ENCODE measurements around the gene DNM2. TPM values are rescaled to one million over a fixed set of nuclear protein-coding genes. Genes with fewer than 3 reads are reported as not detected.
A peak's percentile ranks its signal among the peaks of the same experiment; 100 is the strongest.

The DNM2 gene
- total and polyA plus RNA-seq, 2 of the 13 experiments (the other 11 are each of a cell fraction or from before 2014, with no cell fraction given): 41.7 to 59.8 TPM

- no peak for TF ChIP-seq HOMEZ (CRISPR knock-in tag; IDR thresholded peaks at IDR 0.05; ENCODE audit: low read depth)
- TF ChIP-seq EZH2 (conservative IDR thresholded peaks at IDR 0.05; ENCODE audit: low read depth, low read length): no peak
- peak; percentile 96 for TF ChIP-seq NFATC3 (CRISPR knock-in tag; IDR thresholded peaks at IDR 0.05)
- no peak for TF ChIP-seq ZNF883 (CRISPR knock-in tag; IDR thresholded peaks at IDR 0.05; ENCODE audit: not compliant biosample characterization)
- TF ChIP-seq KLF9 (CRISPR knock-in tag; IDR thresholded peaks at IDR 0.05; ENCODE audit: low read depth): 0 out of 2 replicates have a peak, but pooled peaks have one; percentile 1
- TF ChIP-seq ZNF766 (CRISPR knock-in tag; IDR thresholded peaks at IDR 0.05; ENCODE audit: borderline replicate concordance): peak; percentile 83; the same call in 1 of the 2 replicates
- TF ChIP-seq, protein P1, sequence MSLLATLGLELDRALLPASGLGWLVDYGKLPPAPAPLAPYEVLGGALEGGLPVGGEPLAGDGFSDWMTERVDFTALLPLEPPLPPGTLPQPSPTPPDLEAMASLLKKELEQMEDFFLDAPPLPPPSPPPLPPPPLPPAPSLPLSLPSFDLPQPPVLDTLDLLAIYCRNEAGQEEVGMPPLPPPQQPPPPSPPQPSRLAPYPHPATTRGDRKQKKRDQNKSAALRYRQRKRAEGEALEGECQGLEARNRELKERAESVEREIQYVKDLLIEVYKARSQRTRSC (CRISPR knock-in tag; IDR thresholded peaks at IDR 0.05; ENCODE audit: low read depth): no peak; the same call in 1 of the 2 replicates
- TF ChIP-seq ZNF660 (CRISPR knock-in tag; IDR thresholded peaks at IDR 0.05; ENCODE audit: borderline replicate concordance, low read depth): no peak
- TF ChIP-seq, protein P2, sequence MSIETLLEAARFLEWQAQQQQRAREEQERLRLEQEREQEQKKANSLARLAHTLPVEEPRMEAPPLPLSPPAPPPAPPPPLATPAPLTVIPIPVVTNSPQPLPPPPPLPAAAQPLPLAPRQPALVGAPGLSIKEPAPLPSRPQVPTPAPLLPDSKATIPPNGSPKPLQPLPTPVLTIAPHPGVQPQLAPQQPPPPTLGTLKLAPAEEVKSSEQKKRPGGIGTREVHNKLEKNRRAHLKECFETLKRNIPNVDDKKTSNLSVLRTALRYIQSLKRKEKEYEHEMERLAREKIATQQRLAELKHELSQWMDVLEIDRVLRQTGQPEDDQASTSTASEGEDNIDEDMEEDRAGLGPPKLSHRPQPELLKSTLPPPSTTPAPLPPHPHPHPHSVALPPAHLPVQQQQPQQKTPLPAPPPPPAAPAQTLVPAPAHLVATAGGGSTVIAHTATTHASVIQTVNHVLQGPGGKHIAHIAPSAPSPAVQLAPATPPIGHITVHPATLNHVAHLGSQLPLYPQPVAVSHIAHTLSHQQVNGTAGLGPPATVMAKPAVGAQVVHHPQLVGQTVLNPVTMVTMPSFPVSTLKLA (IDR thresholded peaks at IDR 0.05): peak; percentile 39; the same call in 1 of the 2 replicates
- TF ChIP-seq ZNF644 (CRISPR knock-in tag; IDR thresholded peaks at IDR 0.05; ENCODE audit: low read depth): no peak
- no peak for TF ChIP-seq NFE2 (CRISPR knock-in tag; IDR thresholded peaks at IDR 0.05)
- TF ChIP-seq, protein P3, sequence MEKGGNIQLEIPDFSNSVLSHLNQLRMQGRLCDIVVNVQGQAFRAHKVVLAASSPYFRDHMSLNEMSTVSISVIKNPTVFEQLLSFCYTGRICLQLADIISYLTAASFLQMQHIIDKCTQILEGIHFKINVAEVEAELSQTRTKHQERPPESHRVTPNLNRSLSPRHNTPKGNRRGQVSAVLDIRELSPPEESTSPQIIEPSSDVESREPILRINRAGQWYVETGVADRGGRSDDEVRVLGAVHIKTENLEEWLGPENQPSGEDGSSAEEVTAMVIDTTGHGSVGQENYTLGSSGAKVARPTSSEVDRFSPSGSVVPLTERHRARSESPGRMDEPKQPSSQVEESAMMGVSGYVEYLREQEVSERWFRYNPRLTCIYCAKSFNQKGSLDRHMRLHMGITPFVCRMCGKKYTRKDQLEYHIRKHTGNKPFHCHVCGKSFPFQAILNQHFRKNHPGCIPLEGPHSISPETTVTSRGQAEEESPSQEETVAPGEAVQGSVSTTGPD (CRISPR knock-in tag; IDR thresholded peaks at IDR 0.05): no peak
- peak; percentile 31; the same call in 1 of the 2 replicates for TF ChIP-seq MTA1 (CRISPR knock-in tag; IDR thresholded peaks at IDR 0.05; ENCODE audit: borderline replicate concordance)
- no peak for TF ChIP-seq ZNF572 (CRISPR knock-in tag; IDR thresholded peaks at IDR 0.05)
- no peak for TF ChIP-seq HOXA9 (CRISPR knock-in tag; IDR thresholded peaks at IDR 0.05; ENCODE audit: borderline replicate concordance)
- TF ChIP-seq NR2F2 (IDR thresholded peaks at IDR 0.05; ENCODE audit: borderline replicate concordance, low read depth): no peak
- TF ChIP-seq SIN3A (IDR thresholded peaks at IDR 0.05; ENCODE audit: borderline replicate concordance, low read depth, low read length): no peak
- TF ChIP-seq, protein P4, sequence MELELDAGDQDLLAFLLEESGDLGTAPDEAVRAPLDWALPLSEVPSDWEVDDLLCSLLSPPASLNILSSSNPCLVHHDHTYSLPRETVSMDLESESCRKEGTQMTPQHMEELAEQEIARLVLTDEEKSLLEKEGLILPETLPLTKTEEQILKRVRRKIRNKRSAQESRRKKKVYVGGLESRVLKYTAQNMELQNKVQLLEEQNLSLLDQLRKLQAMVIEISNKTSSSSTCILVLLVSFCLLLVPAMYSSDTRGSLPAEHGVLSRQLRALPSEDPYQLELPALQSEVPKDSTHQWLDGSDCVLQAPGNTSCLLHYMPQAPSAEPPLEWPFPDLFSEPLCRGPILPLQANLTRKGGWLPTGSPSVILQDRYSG (CRISPR knock-in tag; IDR thresholded peaks at IDR 0.05): 0 out of 2 replicates have a peak, but pooled peaks have one; percentile 20
- TF ChIP-seq CEBPZ (IDR thresholded peaks at IDR 0.05; ENCODE audit: low read length): no peak
Measured at GRCh38 chr19:10836479-10837330, 118.8 kb downstream of the DNM2 start (continued).

Data from HepG2 (cell line).